ENCODE data around the gene MAK. TPM values are rescaled to one million over a fixed set of nuclear protein-coding genes. Genes with fewer than 3 reads are reported as not detected.
A peak's percentile ranks its signal among the peaks of the same experiment; 100 is the strongest.
"Not testable (repeated sequence)": the region's sequence is repeated elsewhere in the genome, so short reads cannot be mapped to it uniquely, and the experiment has no call there.

Gene MAK
- total and polyA plus RNA-seq, 4 donors = 1.0 to 4.6 (median 2.7) TPM

- Histone ChIP-seq H3K4me3 (no peak overlapping the region), H3K9ac (ENCODE audit: insufficient read depth in 1 of 2, low read length in 2 of 2) (no peak overlapping the region), H3K9me3 (ENCODE audit: control insufficient read depth in 4 of 4, insufficient read depth in 3 of 4, low read length in 3 of 4) (no peaks in the 10 kb centered on the region), H3K4me1 (ENCODE audit: control insufficient read depth in 5 of 5, insufficient read depth in 5 of 5, low read length in 5 of 5) (no peaks in the 10 kb centered on the region), H3K36me3 (ENCODE audit: control insufficient read depth in 4 of 4, insufficient read depth in 4 of 4, low read length in 4 of 4) (no peaks in the 10 kb centered on the region), H3K27me3 (ENCODE audit: control insufficient read depth in 3 of 3, insufficient read depth in 3 of 3, low read length in 2 of 3) (no peaks in the 10 kb centered on the region), H3K27ac (ENCODE audit: low read depth in 1 of 2, low read length in 1 of 2) (no peak overlapping the region)
- DNase-seq (peak in 1 of 3 donors; percentile 24), ATAC-seq (ENCODE audit: insufficient read depth, low FRiP score) (no peak)
- 77 to 80% methylated on average over 4 of the region's 4 CpGs for WGBS, 2 donors
- TF ChIP-seq CTCF (IDR thresholded peaks at IDR 0.05; ENCODE audit: control extremely low read depth, extremely low read depth) = no peak
Observed at GRCh38 chr6:10862361-10862760, 24.0 kb upstream of the MAK start.

- no peak for TF ChIP-seq CTCF (IDR thresholded peaks at IDR 0.05; ENCODE audit: control extremely low read depth, extremely low read depth)
- 91 to 93% methylated on average over 2 of the region's 2 CpGs for WGBS, 2 donors
- H3K36me3 ChIP-seq (ENCODE audit: control insufficient read depth in 4 of 4, insufficient read depth in 4 of 4, low read length in 4 of 4) = no peaks in the 10 kb centered on the region
- H3K9me3 ChIP-seq (ENCODE audit: control insufficient read depth in 4 of 4, insufficient read depth in 3 of 4, low read length in 3 of 4) = no peaks in the 10 kb centered on the region
- ATAC-seq (ENCODE audit: insufficient read depth, low FRiP score) (no peak), DNase-seq (no peak)
- H3K4me3 ChIP-seq = no peak overlapping the region
- H3K27me3 ChIP-seq (ENCODE audit: control insufficient read depth in 3 of 3, insufficient read depth in 3 of 3, low read length in 2 of 3) = no peaks in the 10 kb centered on the region
- no peak overlapping the region for H3K27ac ChIP-seq (ENCODE audit: low read depth in 1 of 2, low read length in 1 of 2)
- H3K4me1 ChIP-seq (ENCODE audit: control insufficient read depth in 5 of 5, insufficient read depth in 5 of 5, low read length in 5 of 5) = no peaks in the 10 kb centered on the region
- no peak overlapping the region for H3K9ac ChIP-seq (ENCODE audit: insufficient read depth in 1 of 2, low read length in 2 of 2)
Observed at GRCh38 chr6:10861086-10861485, 22.7 kb upstream of the MAK start.

GRCh38 chr6:10857259-10857658, 18.9 kb upstream of the MAK start:
- H3K4me1 ChIP-seq (ENCODE audit: control insufficient read depth in 5 of 5, insufficient read depth in 5 of 5, low read length in 5 of 5) = no peaks in the 10 kb centered on the region
- H3K27me3 ChIP-seq (ENCODE audit: control insufficient read depth in 3 of 3, insufficient read depth in 3 of 3, low read length in 2 of 3) = no peaks in the 10 kb centered on the region
- ATAC-seq (ENCODE audit: insufficient read depth, low FRiP score) (no peak), DNase-seq (no peak)
- H3K9ac ChIP-seq (ENCODE audit: insufficient read depth in 1 of 2, low read length in 2 of 2) = no peak overlapping the region
- WGBS, 2 donors = 94 to 97% methylated on average over 2 of the region's 2 CpGs
- no peak overlapping the region for H3K27ac ChIP-seq (ENCODE audit: low read depth in 1 of 2, low read length in 1 of 2)
- peaks cover 0 to 2% (median 0%) of the 10 kb centered on the region in 4 donors for H3K9me3 ChIP-seq (ENCODE audit: control insufficient read depth in 4 of 4, insufficient read depth in 3 of 4, low read length in 3 of 4)
- no peak overlapping the region for H3K4me3 ChIP-seq
- no peak for TF ChIP-seq CTCF (IDR thresholded peaks at IDR 0.05; ENCODE audit: control extremely low read depth, extremely low read depth)
- no peaks in the 10 kb centered on the region for H3K36me3 ChIP-seq (ENCODE audit: control insufficient read depth in 4 of 4, insufficient read depth in 4 of 4, low read length in 4 of 4)

- no peak overlapping the region for H3K27ac ChIP-seq (ENCODE audit: low read depth in 1 of 2, low read length in 1 of 2)
- peaks cover 0 to 2% (median 0%) of the 10 kb centered on the region in 4 donors for H3K9me3 ChIP-seq (ENCODE audit: control insufficient read depth in 4 of 4, insufficient read depth in 3 of 4, low read length in 3 of 4)
- no peaks in the 10 kb centered on the region for H3K27me3 ChIP-seq (ENCODE audit: control insufficient read depth in 3 of 3, insufficient read depth in 3 of 3, low read length in 2 of 3)
- H3K4me3 ChIP-seq = no peak overlapping the region
- no peak for TF ChIP-seq CTCF (IDR thresholded peaks at IDR 0.05; ENCODE audit: control extremely low read depth, extremely low read depth)
- 82 to 89% methylated on average over 7 of the region's 7 CpGs for WGBS, 2 donors
- DNase-seq (no peak), ATAC-seq (ENCODE audit: insufficient read depth, low FRiP score) (no peak)
- H3K4me1 ChIP-seq (ENCODE audit: control insufficient read depth in 5 of 5, insufficient read depth in 5 of 5, low read length in 5 of 5) = no peaks in the 10 kb centered on the region
- no peak overlapping the region for H3K9ac ChIP-seq (ENCODE audit: insufficient read depth in 1 of 2, low read length in 2 of 2)
- H3K36me3 ChIP-seq (ENCODE audit: control insufficient read depth in 4 of 4, insufficient read depth in 4 of 4, low read length in 4 of 4) = no peaks in the 10 kb centered on the region
Observed at GRCh38 chr6:10854922-10855632, 16.7 kb upstream of the MAK start.

- not testable (repeated sequence) for H3K27me3 ChIP-seq (ENCODE audit: control insufficient read depth in 3 of 3, insufficient read depth in 3 of 3, low read length in 2 of 3); H3K9me3 ChIP-seq (ENCODE audit: control insufficient read depth in 4 of 4, insufficient read depth in 3 of 4, low read length in 3 of 4); H3K4me1 ChIP-seq (ENCODE audit: control insufficient read depth in 5 of 5, insufficient read depth in 5 of 5, low read length in 5 of 5); H3K9ac ChIP-seq (ENCODE audit: insufficient read depth in 1 of 2, low read length in 2 of 2); ATAC-seq (ENCODE audit: insufficient read depth, low FRiP score); H3K27ac ChIP-seq (ENCODE audit: low read depth in 1 of 2, low read length in 1 of 2); H3K36me3 ChIP-seq (ENCODE audit: control insufficient read depth in 4 of 4, insufficient read depth in 4 of 4, low read length in 4 of 4); H3K4me3 ChIP-seq; DNase-seq
- WGBS, 2 donors = 74 to 75% methylated on average over 6 of the region's 6 CpGs
Observed at GRCh38 chr6:10853849-10854300, 15.5 kb upstream of the MAK start.
